Small intestine (tissue), 4 donors: ENCODE results near the gene ALDH3A1. TPM values are rescaled to one million over a fixed set of nuclear protein-coding genes. Genes with fewer than 3 reads are reported as not detected.

Source experiments
- polyA plus RNA-seq, 4 donors: library from polyadenylated mRNA; stranded (reverse) in 3 of 4; unstranded in 1 of 4; fragments of 200-250 nt in 3 of 4; fragments of 120-200 nt in 1 of 4; gene quantifications; one replicate each; pipeline versions ENCODE4 v1.2.1 to v1.2.3, GENCODE V29; 2013
- donor health status: healthy with polysubstance abuse.
- donor health status: Bipolar disorder and iron deficiency.
- donor health status: healthy.

Gene ALDH3A1
- polyA plus RNA-seq, 4 donors, result 0.92 to 5.8 (median 3.1) TPM

Other genes starting within 250 kb of the ALDH3A1 start
- 1 to 10 TPM in 1 of 4 donors, under 1 TPM in 1, not detected in 2; 0.43 to 4.0 TPM for gene SLC47A1, start 214.4 kb downstream of the ALDH3A1 start, polyA plus RNA-seq
- 100 to 1,000 TPM in 1 of 4 donors, 10 to 100 TPM in 3; 68.6 to 153 (median 76.0) TPM for gene ALDH3A2, start 99.5 kb downstream of the ALDH3A1 start, polyA plus RNA-seq
- 1 to 10 TPM in 1 of 4 donors, under 1 TPM in 3; 0.34 to 1.1 (median 0.54) TPM for gene SLC47A2, start 31.7 kb downstream of the ALDH3A1 start, polyA plus RNA-seq
- gene ULK2, start 119.6 kb upstream of the ALDH3A1 start, polyA plus RNA-seq, result 10 to 100 TPM in 1 of 4 donors, 1 to 10 TPM in 3; 1.8 to 11.4 (median 3.5) TPM
- gene AKAP10, start 229.5 kb upstream of the ALDH3A1 start, polyA plus RNA-seq, result 10 to 100 TPM in 1 of 4 donors, 1 to 10 TPM in 3; 5.4 to 20.7 (median 7.2) TPM